ENCODE data around the gene ZNRF1.

- TF ChIP-seq CTCF (conservative IDR thresholded peaks at IDR 0.05; ENCODE audit: low read depth, low read length) (no peak), SMC3 (IDR thresholded peaks at IDR 0.05; ENCODE audit: low read depth, low read length) (no peak), POLR2A (IDR thresholded peaks at IDR 0.05; ENCODE audit: low read depth, low read length) (no peak), CEBPB (IDR thresholded peaks at IDR 0.05; ENCODE audit: low read depth, low read length) (no peak), NFE2L2 (IDR thresholded peaks at IDR 0.05; ENCODE audit: low read depth, low read length) (no peak), RAD21 (IDR thresholded peaks at IDR 0.05; ENCODE audit: low read length) (no peak; the same call in 1 of the 2 replicates), USF2 (IDR thresholded peaks at IDR 0.05; ENCODE audit: low read depth, low read length) (no peak), BHLHE40 (IDR thresholded peaks at IDR 0.05; ENCODE audit: low read depth, low read length) (no peak)
Observed at GRCh38 chr16:75029854-75030253, 31.0 kb downstream of the ZNRF1 start.
